CD4-positive, alpha-beta T cell treated with Interleukin-6 for 4 hours (primary cell): ENCODE data around the gene IQCE.
A peak's percentile ranks its signal among the peaks of the same experiment; 100 is the strongest.

Experiments used
- DNase-seq: peaks from one replicate; pipeline ENCODE4 v3.0.0-alpha.2; 2020; ENCODE audit warnings: mixed read lengths

Gene IQCE

DNA sequence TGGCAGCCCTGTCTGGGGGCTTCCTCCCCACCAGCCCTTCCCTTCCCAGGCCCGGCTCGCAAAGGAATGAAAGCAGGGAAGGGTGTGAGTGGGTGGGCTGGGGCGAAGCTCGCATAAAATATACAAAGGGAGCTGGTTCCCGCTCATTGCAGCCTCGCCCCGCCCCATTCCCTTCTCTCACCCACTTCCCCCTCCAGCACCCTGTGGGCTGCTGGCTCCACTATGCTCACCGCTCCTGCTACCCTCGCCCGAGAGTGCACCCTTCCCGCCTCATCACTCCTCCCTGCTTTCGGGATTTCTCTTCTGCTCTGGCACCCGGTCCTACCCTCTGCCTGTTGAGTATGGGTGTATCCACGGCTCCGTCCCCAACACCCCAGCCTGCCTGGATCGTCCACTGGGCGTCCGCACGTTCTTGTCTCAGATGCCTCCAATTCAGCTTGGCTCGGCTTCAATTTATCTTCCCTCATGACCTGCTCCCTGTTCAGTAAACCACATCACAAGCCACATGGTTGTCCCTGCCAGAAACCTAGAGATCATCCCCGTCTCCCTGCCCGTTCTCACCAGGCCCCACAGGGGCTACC, 58.6 kb downstream of the IQCE start:
- DNase-seq, result no peak

DNA sequence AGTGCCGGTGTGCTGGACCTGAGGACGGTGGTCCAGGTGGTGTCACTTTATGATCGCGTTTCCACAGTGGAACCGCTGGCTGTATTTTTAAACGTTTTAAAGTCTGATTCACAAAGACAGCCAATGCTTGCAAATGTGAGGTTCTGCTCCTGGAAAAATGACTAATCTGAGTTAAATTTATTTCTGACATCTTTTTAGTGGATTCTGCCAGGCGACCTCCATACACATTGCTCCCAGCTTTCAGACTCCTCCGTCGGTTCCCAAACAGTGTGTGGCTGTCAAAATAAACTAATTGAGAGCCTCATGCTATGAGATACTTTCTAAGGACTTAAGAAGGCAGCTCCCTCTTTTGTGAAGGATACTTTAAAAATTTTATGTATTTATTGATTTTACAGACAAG, 60.3 kb downstream of the IQCE start:
- no peak for DNase-seq

DNA sequence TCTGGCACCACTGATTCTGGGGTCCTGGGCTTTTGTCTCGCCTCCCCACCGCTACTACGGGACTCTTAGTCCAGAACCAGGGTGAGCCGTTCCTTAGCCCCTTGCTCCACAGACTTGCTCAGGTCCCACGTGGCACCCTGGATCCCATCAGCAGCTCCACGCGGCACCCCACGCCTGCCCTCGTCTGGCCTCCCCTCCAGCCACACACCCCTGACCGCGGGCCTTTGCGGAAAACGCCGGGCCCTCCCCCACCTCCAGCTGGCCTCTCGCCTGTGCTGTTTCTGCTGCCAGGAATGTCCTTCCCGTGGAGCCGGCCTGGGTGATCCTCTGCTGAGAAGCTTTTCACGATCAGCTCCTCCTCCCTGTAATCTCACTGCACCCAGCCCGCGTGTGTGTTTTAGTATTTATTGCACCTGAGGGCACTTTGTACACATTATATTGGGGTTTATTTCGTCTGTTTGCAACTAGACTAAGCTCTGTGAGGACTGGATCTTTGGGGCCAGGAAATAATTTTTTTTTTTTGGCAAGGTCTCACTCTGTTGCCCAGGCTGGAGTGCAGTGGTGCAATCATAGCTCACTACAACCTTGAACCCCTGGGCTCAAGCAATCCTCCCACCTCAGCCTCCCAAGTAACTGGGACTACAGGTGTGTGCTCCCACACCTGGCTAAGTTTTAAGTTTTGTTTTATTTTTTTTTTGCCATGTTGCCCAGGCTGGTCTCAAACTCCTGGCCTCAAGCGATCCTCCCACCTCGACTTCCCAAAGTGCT, 62.5 kb downstream of the IQCE start:
- no peak for DNase-seq

DNA sequence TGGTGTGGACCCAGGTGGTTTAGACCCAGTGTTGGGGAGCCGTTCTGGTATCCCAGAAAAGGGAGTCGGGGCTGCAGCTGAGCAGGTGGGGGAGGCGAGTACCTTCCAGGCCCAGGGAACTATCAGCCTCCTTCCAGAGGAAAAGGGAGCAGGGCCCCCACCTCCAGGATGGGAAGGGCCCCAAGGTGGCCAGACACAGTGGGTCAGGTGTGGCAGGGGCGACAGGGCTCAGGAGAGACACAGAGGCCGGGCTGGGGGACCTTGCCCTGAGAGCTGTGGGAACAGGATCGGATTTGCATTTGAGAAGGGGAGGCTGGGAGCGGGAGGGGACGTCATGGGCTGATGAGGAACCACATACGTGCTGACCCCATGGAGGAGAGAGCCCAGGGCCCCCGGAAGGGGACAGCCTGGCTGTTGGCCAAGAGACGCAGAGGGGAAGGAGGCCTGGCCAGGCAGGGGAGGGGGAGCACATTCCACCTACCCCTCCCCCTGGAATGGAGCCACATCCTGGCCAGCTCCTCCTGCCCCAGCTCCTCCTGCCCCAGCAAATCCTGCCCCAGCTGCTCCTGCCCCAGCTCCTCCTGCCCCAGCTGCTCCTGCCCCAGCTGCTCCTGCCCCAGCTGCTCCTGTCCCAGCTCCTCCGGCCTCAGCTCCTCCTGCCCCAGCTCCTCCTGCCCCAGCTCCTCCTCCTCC, 63.3 kb downstream of the IQCE start:
- no peak for DNase-seq

DNA sequence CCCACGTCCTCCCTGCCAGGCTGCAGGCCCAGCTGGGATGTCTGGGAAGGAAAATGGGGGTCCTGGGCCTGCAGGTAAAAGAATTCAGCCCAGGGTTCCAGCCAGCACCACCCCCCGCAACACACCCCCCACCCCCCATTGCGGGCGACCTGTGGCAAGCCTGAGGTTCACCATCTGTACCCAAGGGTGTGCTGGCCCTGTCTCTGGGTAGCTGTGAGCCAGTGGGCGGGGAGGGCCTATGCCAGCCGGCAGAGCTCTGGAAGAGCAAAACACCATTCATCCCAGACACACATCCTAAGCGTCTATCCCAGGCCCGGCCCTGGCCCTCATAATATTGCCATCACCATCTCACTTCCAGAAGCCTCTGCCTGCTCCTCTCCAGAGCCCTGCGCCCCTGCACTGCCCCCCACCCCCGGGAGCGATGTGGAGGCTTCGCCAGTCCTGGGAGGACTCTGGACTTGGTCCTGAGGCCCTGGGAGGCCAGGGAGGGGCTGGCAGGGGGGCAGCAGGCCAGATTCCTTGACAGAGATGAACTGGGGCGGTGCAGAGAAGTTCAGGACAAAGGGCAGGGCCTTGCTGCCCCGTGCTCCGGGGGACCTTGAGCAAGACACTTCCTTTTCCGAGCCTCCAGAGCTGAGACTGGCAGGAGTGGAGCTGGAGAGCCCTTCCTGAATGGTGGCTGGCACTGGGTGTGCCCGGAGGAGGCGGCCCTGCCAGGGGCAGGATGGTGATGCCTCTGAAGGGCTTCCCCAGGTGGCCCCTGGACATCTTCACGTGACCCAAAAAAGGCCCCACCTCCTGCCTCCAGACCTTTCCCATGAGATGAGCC, 64.3 kb downstream of the IQCE start:
- DNase-seq, result no peak

DNA sequence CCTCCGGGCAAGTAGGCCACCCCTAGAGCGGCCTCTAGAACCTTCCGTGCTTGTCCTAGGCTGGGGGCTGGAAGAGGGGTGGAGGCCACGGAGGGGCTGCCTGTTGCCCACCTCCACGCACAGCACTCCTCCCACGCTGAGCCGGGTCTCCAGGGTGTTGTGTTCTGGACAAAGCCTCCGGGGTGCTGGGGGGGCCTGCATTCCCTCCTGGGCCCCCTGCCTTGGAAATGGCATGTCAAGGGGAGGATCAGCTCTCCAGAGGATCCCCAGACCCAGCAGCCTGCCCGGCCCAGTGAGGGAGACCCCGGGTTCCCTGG, 64.9 kb downstream of the IQCE start:
- no peak for DNase-seq

DNA sequence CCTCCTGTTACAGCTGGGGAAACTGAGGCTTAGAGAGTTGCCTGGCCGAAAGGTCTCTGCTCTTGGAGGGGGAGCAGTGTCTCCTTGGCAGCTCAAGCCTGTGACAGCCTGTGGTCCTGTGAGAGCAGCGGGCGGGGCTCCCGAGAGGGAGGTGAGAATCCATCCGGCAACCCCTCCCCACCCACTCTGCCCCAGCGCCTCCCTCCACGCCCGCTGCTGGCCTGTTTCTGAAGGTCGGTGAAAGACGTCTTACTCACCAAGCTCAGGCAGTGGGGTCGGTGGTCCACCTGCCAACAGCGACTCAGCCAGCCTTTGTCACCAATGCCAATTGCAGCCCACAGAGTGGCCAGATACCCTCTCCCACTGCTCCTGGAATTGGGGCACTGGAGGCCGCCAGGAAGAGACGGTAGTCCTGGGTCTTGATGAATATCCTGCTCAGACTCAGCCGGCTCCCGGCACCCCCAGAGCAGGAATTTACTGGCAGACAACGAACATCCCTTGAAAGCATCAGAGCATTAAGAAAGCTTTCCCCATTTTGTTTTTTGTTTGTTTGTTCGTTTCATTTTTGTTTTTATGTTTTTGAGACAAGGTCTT, 65.6 kb downstream of the IQCE start:
- DNase-seq, result no peak

DNA sequence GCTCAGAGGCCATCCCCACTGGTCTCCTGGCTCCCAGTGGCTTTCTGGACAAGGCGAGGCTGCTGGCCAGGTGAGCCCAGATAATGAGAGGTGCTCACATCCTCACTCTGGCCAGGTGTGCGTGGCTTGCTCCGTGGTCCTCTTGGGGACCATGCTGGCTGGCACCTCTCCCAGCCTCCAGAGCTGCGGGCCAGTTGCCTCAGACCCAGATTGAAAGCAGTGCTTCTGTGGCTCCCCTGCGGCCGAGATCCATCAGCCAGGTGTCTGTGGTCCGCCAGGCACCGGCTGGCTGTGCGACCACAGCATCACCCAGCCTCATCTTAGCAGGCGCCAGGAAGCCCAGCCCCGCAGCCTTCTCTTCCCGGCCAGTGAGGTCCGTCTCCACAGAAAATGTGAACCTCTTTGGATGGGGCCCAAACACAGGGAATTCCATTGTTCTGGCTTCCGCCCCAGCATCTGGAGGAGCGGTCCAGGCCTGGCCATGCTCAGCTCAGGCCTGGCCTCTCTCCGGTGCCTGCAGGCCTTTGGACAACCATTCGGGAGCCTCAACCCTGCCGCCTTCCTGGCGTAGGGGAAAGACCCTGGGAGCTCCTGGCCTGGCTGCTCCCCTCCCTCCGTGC, 67.8 kb downstream of the IQCE start:
- no peak for DNase-seq

DNA sequence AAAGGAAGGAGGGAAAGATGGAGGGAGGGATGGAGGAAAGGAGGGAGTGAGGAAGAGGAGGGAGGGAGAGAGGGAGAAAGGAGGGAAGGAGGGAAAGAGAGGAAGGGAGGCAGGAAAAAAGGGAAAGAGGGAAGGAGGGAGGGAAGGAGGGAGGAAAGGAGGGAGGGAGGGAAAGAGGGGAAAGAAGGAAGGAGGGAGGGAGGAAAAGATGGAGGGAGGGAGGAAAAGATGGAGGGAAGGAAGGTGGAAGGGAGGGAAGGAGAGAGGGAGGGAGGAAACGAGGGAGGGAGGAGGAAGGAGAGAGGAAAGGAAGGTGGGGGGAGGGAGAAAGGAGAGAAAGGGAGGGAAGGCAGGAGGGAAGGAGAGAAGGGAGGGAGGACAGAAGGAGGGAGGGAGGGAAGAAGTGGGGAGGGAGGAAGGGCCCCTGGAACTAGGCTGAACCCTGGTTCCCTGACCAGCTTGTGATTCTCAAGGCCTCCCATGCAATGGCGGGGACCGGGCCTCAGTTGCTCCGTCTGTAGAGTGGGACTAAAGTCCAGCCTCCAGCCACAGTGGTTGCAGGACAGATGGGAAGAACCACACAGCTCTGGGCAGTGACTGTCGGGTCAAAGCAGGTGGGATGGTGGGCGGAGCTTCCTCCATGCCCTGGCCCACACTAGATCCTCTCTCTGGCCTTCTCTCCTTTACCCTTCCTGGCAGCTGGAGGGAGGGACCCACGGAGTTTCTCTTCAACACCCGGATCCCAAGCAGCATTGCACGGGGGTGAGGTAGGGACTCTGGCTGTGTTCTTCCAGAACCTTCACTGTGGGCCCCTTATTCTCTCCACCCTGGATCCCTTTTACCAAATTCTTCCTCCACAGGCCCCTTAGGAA, 68.7 kb downstream of the IQCE start:
- DNase-seq, result no peak

DNA sequence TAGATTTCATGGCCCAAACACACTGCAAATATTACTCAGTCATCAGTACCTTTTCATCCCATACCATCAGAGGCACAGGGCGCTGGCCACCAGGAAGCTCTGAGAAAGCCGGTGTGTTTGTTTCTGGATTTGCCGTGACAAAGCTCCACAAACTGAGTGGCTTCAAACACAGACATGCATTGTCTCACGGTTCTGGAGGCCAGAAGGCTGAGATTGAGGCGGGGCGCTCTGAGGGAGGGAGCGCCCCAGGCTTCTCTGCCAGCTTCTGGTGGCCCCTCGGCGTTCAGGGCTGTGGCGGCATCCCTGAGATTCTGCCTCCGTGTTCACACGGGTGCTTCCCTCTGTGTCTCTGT, 69.3 kb downstream of the IQCE start:
- DNase-seq, result no peak

DNA sequence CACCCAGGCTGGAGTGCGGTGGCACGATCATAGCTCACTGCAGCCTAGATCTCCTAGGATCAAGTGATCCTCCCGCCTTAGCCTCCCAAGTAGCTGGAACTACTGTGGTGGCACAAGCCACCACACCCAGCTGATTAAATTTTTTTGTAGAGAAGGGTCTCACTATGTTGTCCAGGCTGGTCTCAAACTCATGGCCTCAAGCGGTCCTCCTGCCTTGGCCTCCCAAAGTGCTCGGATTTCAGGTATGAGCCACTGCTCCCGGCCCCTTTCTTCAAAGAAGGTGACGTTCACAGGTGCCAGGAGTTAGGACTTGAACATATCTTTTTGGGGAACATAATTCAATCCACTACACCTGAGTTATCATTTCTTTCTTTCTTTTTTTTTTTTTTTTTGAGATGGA, 70.1 kb downstream of the IQCE start:
- DNase-seq, result no peak

DNA sequence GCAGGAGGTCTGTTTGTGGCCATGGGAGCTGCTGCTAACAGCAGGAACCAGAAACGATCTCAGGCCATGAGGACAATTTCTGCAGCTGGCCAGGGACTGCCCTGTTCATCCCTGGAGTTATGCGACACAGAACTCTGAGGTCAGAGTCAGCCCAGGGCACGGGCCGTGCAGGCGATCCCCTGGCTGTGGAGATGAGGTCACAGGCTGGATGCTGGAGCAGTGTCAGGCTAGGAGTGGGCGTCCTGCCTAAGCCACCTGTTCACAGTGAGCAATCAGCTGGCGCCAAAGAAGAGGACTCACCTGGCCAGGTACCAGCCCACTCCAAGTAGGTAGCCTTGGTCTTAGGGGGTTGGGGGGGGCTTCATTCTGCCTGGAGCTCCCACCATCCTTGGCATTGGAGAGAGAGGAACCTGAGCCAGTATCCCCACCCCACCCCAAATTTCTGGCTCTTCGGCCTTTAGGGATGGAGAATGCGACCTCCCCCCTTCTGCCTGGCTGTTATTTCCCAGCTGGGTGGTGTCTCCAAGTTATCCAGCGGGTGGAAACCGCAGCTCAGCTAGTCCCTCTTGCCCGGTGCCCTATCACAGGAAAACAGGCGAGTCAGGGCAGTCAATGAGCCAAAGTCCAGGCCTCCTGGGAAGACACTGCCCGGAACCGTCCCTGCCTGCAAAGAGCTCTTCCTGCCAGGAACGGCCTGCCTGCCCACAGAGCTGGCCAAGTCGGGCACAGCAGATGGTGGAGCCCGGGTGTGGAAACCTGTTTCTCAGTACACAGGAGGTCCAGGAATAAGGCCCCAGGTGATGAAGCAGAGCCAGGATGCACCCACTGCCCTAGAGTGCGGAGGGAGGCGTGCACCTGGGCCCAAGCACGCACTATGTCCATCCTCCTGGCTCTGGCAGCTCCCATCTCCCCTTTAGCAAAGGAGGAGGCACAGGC, 71.2 kb downstream of the IQCE start:
- DNase-seq, result no peak

DNA sequence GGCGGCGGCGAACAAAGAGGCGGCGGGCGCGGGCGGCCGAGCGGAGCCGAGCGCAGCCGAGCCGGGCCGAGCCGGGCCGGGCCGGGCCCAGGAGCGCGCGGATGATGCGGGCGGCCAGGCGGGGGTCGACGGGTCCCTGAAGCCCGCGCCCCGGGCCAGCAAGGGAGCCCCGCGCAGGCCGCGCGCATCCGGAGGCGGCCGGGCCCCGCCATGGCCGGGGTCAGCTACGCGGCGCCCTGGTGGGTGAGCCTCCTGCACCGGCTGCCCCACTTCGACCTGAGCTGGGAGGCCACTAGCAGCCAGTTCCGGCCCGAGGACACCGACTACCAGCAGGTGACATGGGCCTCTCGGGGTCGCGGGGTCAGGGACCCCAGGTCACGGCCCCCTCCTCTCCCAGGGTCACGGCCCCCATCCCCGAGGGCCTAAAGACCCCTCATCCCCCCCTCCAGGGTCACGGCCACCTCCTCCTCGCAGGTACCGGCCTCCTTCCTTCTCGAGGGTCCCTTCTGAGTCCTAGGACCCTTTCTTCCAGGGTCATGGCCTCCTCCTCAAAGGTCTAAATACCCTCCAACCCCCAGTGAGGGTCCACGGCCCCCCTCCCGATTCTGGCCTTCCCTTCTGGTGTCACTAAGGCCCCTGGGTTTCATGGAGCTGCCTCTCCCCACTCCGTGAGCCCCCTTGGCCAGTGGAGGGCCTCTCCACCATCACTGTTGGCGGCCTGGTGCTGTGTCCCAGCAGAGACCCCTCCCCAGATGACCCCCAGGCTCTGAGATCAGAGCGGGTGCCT, 73.4 kb downstream of the IQCE start, which contains the start of gene TTYH3:
TTYH3 (plus strand) TSS at position 41 of the 787 bp plus-strand sequence; CDS start at position 211, 170 bp downstream.
- DNase-seq, result no peak

DNA sequence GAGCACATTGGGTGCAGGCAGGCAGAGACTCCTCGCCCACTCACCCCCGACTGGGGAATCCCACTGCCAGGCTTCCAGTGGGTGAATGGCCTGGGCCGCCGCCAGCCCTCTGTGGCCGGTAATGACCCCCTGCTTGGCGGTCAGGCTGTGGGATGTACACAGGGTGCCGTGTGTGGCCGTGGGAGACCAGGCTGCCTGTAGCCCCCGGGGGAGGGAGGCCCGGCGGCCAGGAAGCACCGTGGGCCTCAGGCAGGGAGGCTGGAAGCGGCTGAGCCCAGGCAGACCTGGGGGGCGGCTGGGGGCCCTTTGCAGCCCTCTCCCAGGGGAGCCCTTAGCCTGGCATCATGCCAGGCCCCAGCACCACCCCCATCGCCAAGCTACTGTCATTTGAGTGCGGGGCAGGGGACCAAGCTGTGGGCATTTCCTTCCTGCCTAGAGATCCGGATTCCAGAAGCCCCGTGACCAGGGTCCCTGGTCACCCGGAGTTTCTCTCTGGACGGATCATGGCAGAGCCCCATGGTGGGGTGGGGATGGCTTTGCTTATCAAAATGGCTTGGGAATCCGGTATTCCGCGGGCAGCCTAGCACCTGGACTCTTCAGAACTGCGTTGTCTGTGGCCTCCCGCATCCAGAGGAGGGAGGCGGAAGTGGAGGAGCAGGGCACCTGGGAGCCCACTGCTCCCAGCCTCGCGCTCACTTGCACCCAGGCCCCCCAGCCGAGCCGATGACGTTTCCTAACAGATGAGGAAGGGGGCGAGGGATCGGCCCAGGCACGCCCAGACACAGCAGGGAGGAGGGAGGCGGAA, 74.2 kb downstream of the IQCE start:
- peak; percentile 49 for DNase-seq

DNA sequence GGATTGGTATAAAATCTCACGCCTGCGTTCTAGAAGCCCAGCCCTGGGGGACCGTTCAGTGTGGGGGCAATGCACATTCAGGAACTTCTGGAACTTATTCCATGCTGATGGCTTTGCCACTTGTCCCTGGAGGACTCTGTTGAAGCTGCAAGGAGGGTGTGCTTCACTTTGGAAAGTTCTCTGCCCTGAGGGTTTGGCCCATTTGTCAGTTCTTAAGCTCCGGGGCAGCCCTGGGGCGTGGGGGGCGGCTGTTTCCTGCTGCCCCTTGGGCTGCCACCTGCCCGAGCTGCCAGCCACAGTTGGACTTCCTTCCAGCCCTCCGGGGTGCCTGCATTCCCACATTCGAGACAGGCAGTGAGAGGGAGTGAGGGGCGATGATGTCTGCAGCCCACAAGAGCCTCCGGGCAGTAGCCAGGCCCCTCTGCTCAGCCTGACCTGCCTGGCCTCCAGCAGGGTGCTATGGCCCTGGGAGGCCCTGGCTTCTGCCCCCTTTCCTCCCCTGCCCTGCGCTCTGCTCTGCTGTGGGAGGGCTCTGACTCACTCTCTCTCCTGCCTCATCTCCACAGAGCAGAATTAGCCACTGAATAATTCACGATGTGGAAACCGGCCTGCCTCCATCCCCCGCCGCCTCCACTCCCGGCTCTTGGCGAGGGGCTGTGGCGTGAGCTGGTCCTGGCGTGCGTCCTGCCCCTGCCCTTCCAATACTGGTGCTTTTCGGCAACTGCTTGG, 74.9 kb downstream of the IQCE start:
- peak; percentile 31 for DNase-seq

DNA sequence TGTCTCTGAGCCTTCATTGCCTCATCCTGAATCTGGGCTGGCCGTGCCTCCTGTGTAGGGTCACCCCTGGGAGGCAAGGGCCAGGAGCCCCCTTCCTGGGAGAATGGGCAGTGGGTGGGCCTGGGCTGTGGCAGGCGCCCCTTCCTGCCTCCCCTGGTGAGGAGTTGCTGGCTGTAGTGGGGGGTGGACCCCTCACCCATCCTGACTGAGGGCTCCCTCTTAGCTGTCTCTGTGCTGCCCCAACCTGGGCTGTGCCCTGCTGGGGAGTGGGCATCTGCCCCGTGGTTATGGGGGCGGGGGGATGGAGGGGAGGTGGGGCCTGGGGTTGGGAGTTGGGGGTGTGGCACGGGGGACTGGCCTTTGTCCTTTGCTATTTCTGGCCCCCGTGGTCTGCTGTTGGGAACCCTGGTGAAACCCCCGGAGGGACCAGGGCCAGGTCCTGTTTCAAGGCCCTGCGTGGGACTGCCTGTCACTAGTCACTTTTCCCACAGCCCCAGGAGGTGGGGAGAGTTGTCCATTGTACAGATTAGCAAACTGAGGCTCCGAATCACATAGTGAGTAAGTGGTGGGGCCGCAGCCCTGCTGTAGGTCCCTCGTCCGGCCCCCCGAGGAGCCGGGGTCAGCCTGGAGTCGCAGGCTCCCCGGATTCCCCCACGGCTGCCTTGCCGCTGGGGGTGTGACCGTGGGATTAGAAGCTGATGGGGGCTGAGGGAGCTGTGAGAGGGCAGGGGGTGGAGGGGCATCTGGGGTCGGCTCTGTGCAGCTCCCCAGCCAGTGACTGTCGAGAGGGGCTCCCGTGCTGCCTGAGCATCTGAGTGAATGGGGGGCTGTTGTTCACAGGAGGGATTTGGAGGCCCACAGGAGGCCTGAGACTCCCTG, 75.7 kb downstream of the IQCE start:
- DNase-seq, result no peak

DNA sequence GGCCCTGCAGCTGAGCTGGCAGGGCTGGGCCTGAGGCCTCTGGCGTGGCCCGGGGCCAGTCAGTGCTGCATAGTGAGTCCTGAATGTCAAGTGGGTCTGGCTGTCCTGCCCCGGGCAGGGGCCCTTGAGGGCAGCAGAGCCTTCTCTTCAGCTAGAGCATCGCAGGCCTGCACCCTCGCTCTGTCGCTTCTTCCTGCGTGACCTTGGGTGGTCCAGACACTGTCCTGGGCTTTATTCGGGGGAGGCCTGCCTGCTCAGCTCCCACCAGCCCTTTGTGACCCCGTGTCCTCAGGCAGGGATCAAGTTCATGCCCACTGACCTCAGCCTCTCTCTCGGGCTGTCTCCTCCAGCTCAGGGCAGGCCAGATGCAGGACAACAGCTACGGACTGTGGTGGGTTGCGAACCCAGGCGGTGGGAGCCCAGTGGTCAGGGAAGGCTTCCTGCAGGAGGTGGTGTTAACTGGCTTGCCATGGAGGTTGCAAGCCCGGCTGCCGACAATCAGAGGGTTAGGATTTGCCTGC, 76.4 kb downstream of the IQCE start:
- no peak for DNase-seq
